Hepatocyte (in vitro differentiated cells): ENCODE data around the gene TF. TPM values are rescaled to one million over a fixed set of nuclear protein-coding genes. Genes with fewer than 3 reads are reported as not detected.

Source experiments
- DNase-seq: peaks from one replicate; pipeline ENCODE4 v3.0.0-alpha.2; 2016; ENCODE audit warnings: low spot score
- H2AFZ ChIP-seq: fragments of 200-600 bp; sonication (generic); 2 replicates; pipeline ENCODE4 v1.6.0; 2016; ENCODE audit warnings: antibody characterized with exemption, mild to moderate bottlenecking
- H3K27ac ChIP-seq: fragments of 200-600 bp; sonication (generic); 2 replicates; pipeline ENCODE4 v1.5.1; 2016; ENCODE audit warnings: mild to moderate bottlenecking
- H3K27me3 ChIP-seq: fragments of 200-600 bp; sonication (generic); 2 replicates; pipeline ENCODE4 v1.6.1; 2016
- H3K36me3 ChIP-seq: fragments of 200-600 bp; sonication (generic); replicated peaks from 2 replicates; pipeline ENCODE4 v1.5.1; 2016; ENCODE audit warnings: low read depth; ENCODE audit not compliant: insufficient read depth
- H3K4me1 ChIP-seq: fragments of 200-600 bp; sonication (generic); 2 replicates; pipeline ENCODE4 v1.5.1; 2016; ENCODE audit warnings: mild to moderate bottlenecking, moderate library complexity; ENCODE audit not compliant: insufficient read depth
- H3K4me2 ChIP-seq: fragments of 200-600 bp; sonication (generic); 2 replicates; pipeline ENCODE4 v1.6.0; 2016
- H3K4me3 ChIP-seq: fragments of 200-600 bp; sonication (generic); 2 replicates; pipeline ENCODE4 v1.5.1; 2016; ENCODE audit warnings: mild to moderate bottlenecking
- H3K79me2 ChIP-seq: fragments of 200-600 bp; sonication (generic); 2 replicates; pipeline ENCODE4 v1.6.0; 2017; ENCODE audit warnings: mild to moderate bottlenecking
- H3K9me2 ChIP-seq: fragments of 200-600 bp; sonication (generic); replicated peaks from 2 replicates; pipeline ENCODE4 v1.6.0; 2017; ENCODE audit warnings: mild to moderate bottlenecking; ENCODE audit not compliant: insufficient read depth
- H3K9me3 ChIP-seq: fragments of 200-600 bp; sonication (generic); 2 replicates; pipeline ENCODE4 v1.5.1; 2016; ENCODE audit warnings: low read depth, mild to moderate bottlenecking
- H4K20me1 ChIP-seq: fragments of 200-600 bp; sonication (generic); 2 replicates; pipeline ENCODE4 v1.6.0; 2016; ENCODE audit warnings: mild to moderate bottlenecking; ENCODE audit not compliant: insufficient read depth, poor library complexity, severe bottlenecking
- EZH2 ChIP-seq: fragments of 200-600 bp; sonication (generic); IDR thresholded peaks from 2 replicates; pipeline ENCODE4 v1.6.1; 2016; ENCODE audit warnings: antibody characterized with exemption, mild to moderate bottlenecking, borderline replicate concordance
- EZH2phosphoT487 ChIP-seq: fragments of 200-600 bp; sonication (generic); IDR thresholded peaks from one replicate; pipeline ENCODE4 v1.6.1; 2018; ENCODE audit warnings: antibody characterized with exemption, mild to moderate bottlenecking, low read depth, moderate library complexity; ENCODE audit not compliant: unreplicated experiment, severe bottlenecking
- WGBS: methylation state at CpG from one replicate; pipeline ENCODE4 v1.1.6; 2016; ENCODE audit warnings: low lambda C conversion rate; ENCODE audit errors: missing lambda C conversion rate; 5-methylcytosine and 5-hydroxymethylcytosine counted together
- polyA plus RNA-seq: library from polyadenylated mRNA; unstranded; fragments of >200 nt; fragmentation: Nextera tagmentation; extraction: Ambion mirVana; gene quantifications from 2 replicates; pipeline ENCODE4 v1.2.1, GENCODE V29; 2016
- total RNA-seq: library from RNA; depleted of rRNA; stranded (reverse); fragments of >200 nt; gene quantifications from 2 replicates; pipeline ENCODE4 v1.2.3, GENCODE V29; 2014
- TF ChIP-seq, protein P1 (sequence below): fragments of 200-600 bp; sonication (generic); IDR thresholded peaks from 2 replicates; pipeline ENCODE4 v1.5.1; 2016; ENCODE audit warnings: antibody characterized with exemption, mild to moderate bottlenecking; ENCODE audit not compliant: poor library complexity

The TF gene
- total and polyA plus RNA-seq, 2 experiments from 2014 or later, result 577 to 642 TPM

GRCh38 chr3:133712017-133712416, 34.2 kb upstream of the TF start:
- 89% methylated on average over 5 of the region's 5 CpGs for WGBS

GRCh38 chr3:133713347-133713746, 32.8 kb upstream of the TF start:
- no peaks in the 10 kb centered on the region for H3K9me3 ChIP-seq
- H3K4me3 ChIP-seq, result no peak overlapping the region
- H3K79me2 ChIP-seq, result no peaks in the 10 kb centered on the region
- no peaks in the 10 kb centered on the region for H3K4me1 ChIP-seq
- H3K27me3 ChIP-seq, result peaks cover 6% of the 10 kb centered on the region
- H3K4me2 ChIP-seq, result no peak overlapping the region
- no peaks in the 10 kb centered on the region for H4K20me1 ChIP-seq
- no peak overlapping the region for H2AFZ ChIP-seq
- WGBS, result 96% methylated on average over 5 of the region's 5 CpGs
- no peak overlapping the region for H3K27ac ChIP-seq
- no peaks in the 10 kb centered on the region for H3K9me2 ChIP-seq
- no peak for DNase-seq
- TF ChIP-seq EZH2phosphoT487, result no peak
- TF ChIP-seq, protein P1, sequence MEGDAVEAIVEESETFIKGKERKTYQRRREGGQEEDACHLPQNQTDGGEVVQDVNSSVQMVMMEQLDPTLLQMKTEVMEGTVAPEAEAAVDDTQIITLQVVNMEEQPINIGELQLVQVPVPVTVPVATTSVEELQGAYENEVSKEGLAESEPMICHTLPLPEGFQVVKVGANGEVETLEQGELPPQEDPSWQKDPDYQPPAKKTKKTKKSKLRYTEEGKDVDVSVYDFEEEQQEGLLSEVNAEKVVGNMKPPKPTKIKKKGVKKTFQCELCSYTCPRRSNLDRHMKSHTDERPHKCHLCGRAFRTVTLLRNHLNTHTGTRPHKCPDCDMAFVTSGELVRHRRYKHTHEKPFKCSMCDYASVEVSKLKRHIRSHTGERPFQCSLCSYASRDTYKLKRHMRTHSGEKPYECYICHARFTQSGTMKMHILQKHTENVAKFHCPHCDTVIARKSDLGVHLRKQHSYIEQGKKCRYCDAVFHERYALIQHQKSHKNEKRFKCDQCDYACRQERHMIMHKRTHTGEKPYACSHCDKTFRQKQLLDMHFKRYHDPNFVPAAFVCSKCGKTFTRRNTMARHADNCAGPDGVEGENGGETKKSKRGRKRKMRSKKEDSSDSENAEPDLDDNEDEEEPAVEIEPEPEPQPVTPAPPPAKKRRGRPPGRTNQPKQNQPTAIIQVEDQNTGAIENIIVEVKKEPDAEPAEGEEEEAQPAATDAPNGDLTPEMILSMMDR, result no peak
- TF ChIP-seq EZH2, result no peak
- no peaks in the 10 kb centered on the region for H3K36me3 ChIP-seq

More at GRCh38 chr3:133712017-133712416, 34.2 kb upstream of the TF start:
- Histone ChIP-seq H3K4me1 (no peaks in the 10 kb centered on the region), H3K79me2 (no peaks in the 10 kb centered on the region), H3K4me2 (no peak overlapping the region), H4K20me1 (no peaks in the 10 kb centered on the region), H3K27ac (no peak overlapping the region), H3K9me2 (no peaks in the 10 kb centered on the region), H3K36me3 (no peaks in the 10 kb centered on the region), H3K9me3 (no peaks in the 10 kb centered on the region), H3K27me3 (peaks cover 6% of the 10 kb centered on the region), H2AFZ (no peak overlapping the region), H3K4me3 (no peak overlapping the region)
- TF ChIP-seq EZH2 (no peak), EZH2phosphoT487 (no peak)
- TF ChIP-seq, protein P1, result no peak
- no peak for DNase-seq

DNA sequence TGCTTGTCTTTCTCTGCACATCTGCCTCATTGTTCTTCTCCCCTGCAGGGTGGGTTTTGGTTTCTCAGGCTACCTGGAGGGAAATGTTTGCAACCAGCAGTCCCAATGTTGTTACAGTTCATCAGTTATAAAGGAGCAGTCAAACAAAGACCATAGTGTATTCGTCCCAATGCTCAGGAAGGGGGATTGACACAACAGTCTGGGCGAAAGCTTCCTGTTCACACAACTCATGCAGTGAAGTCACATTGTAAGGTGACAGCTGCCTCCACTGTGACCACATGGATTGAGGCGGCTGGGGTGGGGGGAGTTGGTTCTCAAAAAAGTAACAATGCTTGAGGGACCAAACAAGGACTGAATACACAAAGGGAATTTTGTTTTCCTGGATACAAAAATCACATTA, 28.8 kb upstream of the TF start:
- H3K9me3 ChIP-seq, result no peaks in the 10 kb centered on the region
- H3K4me3 ChIP-seq, result no peak overlapping the region
- H3K4me2 ChIP-seq, result no peak overlapping the region
- TF ChIP-seq, protein P1, result no peak
- TF ChIP-seq EZH2, result no peak
- TF ChIP-seq EZH2phosphoT487, result no peak
- H3K36me3 ChIP-seq, result no peaks in the 10 kb centered on the region
- peaks cover 4% of the 10 kb centered on the region for H3K27me3 ChIP-seq
- no peaks in the 10 kb centered on the region for H3K79me2 ChIP-seq
- no peaks in the 10 kb centered on the region for H3K9me2 ChIP-seq
- no peak overlapping the region for H3K27ac ChIP-seq
- no peak for DNase-seq
- H3K4me1 ChIP-seq, result no peaks in the 10 kb centered on the region
- WGBS, result 86% methylated on average over 3 of the region's 3 CpGs
- no peak overlapping the region for H2AFZ ChIP-seq
- H4K20me1 ChIP-seq, result no peaks in the 10 kb centered on the region

DNA sequence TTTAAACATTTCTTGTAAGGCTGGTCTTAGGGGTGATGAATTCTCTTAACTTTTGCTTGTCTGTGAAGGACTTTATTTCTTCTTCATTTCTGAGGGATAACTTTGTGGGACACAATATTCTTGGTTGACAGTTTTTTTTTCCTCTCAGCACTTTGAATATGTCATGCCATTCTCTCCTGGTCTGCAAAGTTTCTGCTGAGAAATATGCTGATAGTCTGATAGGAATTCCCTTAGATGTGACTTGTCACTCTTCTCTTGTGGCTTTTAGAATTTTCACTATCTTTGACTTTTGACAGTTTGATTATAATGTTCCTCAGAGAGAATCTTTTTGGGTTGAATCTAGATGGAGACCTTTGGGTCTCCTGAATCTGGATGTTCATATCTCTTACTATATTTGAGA, 23.3 kb upstream of the TF start:
- TF ChIP-seq, protein P1, result no peak
- no peak for TF ChIP-seq EZH2phosphoT487
- TF ChIP-seq EZH2, result no peak
- Histone ChIP-seq H3K27ac (no peak overlapping the region), H3K4me1 (no peaks in the 10 kb centered on the region), H3K4me2 (no peak overlapping the region), H3K36me3 (no peaks in the 10 kb centered on the region), H3K4me3 (no peak overlapping the region), H3K9me2 (no peaks in the 10 kb centered on the region), H3K9me3 (no peaks in the 10 kb centered on the region), H3K27me3 (peaks cover 4% of the 10 kb centered on the region), H3K79me2 (no peaks in the 10 kb centered on the region), H2AFZ (no peak overlapping the region), H4K20me1 (no peaks in the 10 kb centered on the region)
- no peak for DNase-seq
